H1 (cell line): ENCODE results near the gene TCEAL1. TPM values are rescaled to one million over a fixed set of nuclear protein-coding genes. Genes with fewer than 3 reads are reported as not detected.

Experiments
- CTCF ChIA-PET: fragments of 300-600 bp; sonication (Branson Sonifier 250); formaldehyde crosslinking; loops from one replicate; lab custom pipeline; 2021; ENCODE audit not compliant: partially characterized antibody; lab: Charles Lee
- POLR2A ChIA-PET: fragments of 300-600 bp; sonication (Branson Sonifier 250); formaldehyde crosslinking; loops from one replicate; lab custom pipeline; 2021; ENCODE audit warnings: inconsistent platforms; ENCODE audit not compliant: partially characterized antibody; lab: Charles Lee
- DNase-seq, 2 experiments: peaks; one replicate each; pipeline versions ENCODE4 v3.0.0 to v3.0.0-alpha.2; 2010 to 2022; ENCODE audit warnings: low spot score in 2 of 2, low read depth in 1 of 2, mixed read lengths in 1 of 2
- FAIRE-seq: peaks from 2 replicates; lab custom pipeline; 2011; peaks lifted over from hg19 to GRCh38; lab: Jason Lieb, UNC
- H2AFZ ChIP-seq: 2 replicates; pipeline ENCODE4 v1.8.1; 2012; ENCODE audit warnings: low read length, inconsistent platforms
- H2AK5ac ChIP-seq: 2 replicates; pipeline ENCODE4 v1.6.1; 2013; ENCODE audit warnings: low read depth, low read length
- H2BK120ac ChIP-seq: replicated peaks from 2 replicates; pipeline ENCODE3; 2013; ENCODE audit warnings: low read depth, low read length, inconsistent platforms
- H2BK12ac ChIP-seq: 2 replicates; pipeline ENCODE4 v1.6.1; 2013; ENCODE audit warnings: low read depth, low read length
- H2BK15ac ChIP-seq: 2 replicates; pipeline ENCODE4 v1.6.1; 2013; ENCODE audit warnings: low read length
- H2BK20ac ChIP-seq: 2 replicates; pipeline ENCODE4 v1.6.1; 2013; ENCODE audit warnings: low read length
- H2BK5ac ChIP-seq: 2 replicates; pipeline ENCODE4 v1.6.1; 2013; ENCODE audit warnings: low read depth, low read length
- H3K14ac ChIP-seq: 2 replicates; pipeline ENCODE4 v1.6.1; 2013; ENCODE audit warnings: inconsistent platforms; ENCODE audit not compliant: insufficient read length
- H3K18ac ChIP-seq: 2 replicates; pipeline ENCODE4 v1.6.1; 2013; ENCODE audit warnings: low read length; ENCODE audit errors: extremely low read depth
- H3K23ac ChIP-seq: 2 replicates; pipeline ENCODE4 v1.6.1; 2013; ENCODE audit warnings: inconsistent platforms; ENCODE audit not compliant: insufficient read length
- H3K23me2 ChIP-seq: 2 replicates; pipeline ENCODE4 v1.6.1; 2013; ENCODE audit warnings: low read depth, low read length
- H3K27ac ChIP-seq: 2 replicates; pipeline ENCODE4 v1.6.1; 2011; ENCODE audit warnings: low read depth, low read length, inconsistent platforms
- H3K27me3 ChIP-seq, 4 experiments: replicated peaks in 1 of 4; 1 replicate in 1 of 4; 2 replicates in 3 of 4; pipeline versions ENCODE4 v1.6.1 to v1.8.1; 2011 to 2013; ENCODE audit warnings: low read length in 3 of 4, mild to moderate bottlenecking in 3 of 4, inconsistent platforms in 2 of 4, mixed read lengths in 2 of 4, moderate library complexity in 1 of 4; ENCODE audit not compliant: control insufficient read depth in 3 of 4, insufficient read depth in 3 of 4; ENCODE audit errors: extremely low read depth in 1 of 4
- H3K36me3 ChIP-seq, 4 experiments: 2 replicates each; pipeline versions ENCODE4 v1.6.1 to v1.8.1; 2011 to 2013; ENCODE audit warnings: mild to moderate bottlenecking in 4 of 4, low read length in 3 of 4, moderate library complexity in 2 of 4, control low read depth in 1 of 4, inconsistent platforms in 1 of 4; ENCODE audit not compliant: insufficient read depth in 4 of 4, control insufficient read depth in 2 of 4
- H3K4ac ChIP-seq: replicated peaks from 2 replicates; pipeline ENCODE3; 2013; ENCODE audit warnings: low read length, low read depth, mixed read lengths, inconsistent platforms; ENCODE audit not compliant: insufficient read length
- H3K4me1 ChIP-seq, 4 experiments: replicated peaks in 1 of 4; 1 replicate in 1 of 4; 2 replicates in 3 of 4; pipeline versions ENCODE4 v1.6.1 to v1.8.1; 2011 to 2013; ENCODE audit warnings: low read length in 3 of 4, inconsistent platforms in 2 of 4, mixed read lengths in 1 of 4; ENCODE audit not compliant: insufficient read depth in 4 of 4, control insufficient read depth in 3 of 4
- H3K4me2 ChIP-seq, 2 experiments: 2 replicates each; pipeline versions ENCODE4 v1.6.1 to v1.8.1; 2011 to 2013; ENCODE audit warnings: low read depth in 2 of 2, low read length in 2 of 2, control low read depth in 1 of 2, inconsistent platforms in 1 of 2, mild to moderate bottlenecking in 1 of 2; ENCODE audit not compliant: insufficient read depth in 1 of 2
- H3K4me3 ChIP-seq, 4 experiments: fragments of 200-600, 300-600 bp in 1 of 4; sonication (generic), shearing (Covaris generic), sonication (Bioruptor Twin) in 1 of 4; 2 replicates each; pipeline versions ENCODE4 v1.5.1 to v1.8.1; 2011 to 2016; ENCODE audit warnings: low read length in 4 of 4, low read depth in 3 of 4, control low read depth in 2 of 4, inconsistent platforms in 2 of 4, mild to moderate bottlenecking in 2 of 4, mixed read lengths in 1 of 4, moderate library complexity in 1 of 4; ENCODE audit not compliant: insufficient read depth in 2 of 4; ENCODE audit errors: extremely low read depth in 1 of 4
- H3K56ac ChIP-seq: replicated peaks from 2 replicates; pipeline ENCODE3; 2013; ENCODE audit warnings: low read depth, mild to moderate bottlenecking, mixed read lengths, low read length, inconsistent platforms; ENCODE audit not compliant: insufficient read length
- H3K79me1 ChIP-seq: 2 replicates; pipeline ENCODE4 v1.6.1; 2013; ENCODE audit warnings: low read depth, low read length, control low read depth
- H3K79me2 ChIP-seq, 2 experiments: 2 replicates each; pipeline versions ENCODE4 v1.6.1 to v1.8.1; 2012 to 2013; ENCODE audit warnings: low read length in 2 of 2, mild to moderate bottlenecking in 2 of 2, inconsistent platforms in 1 of 2; ENCODE audit not compliant: insufficient read depth in 2 of 2, control insufficient read depth in 1 of 2
- H3K9ac ChIP-seq, 4 experiments: replicated peaks in 1 of 4; 1 replicate in 1 of 4; 2 replicates in 3 of 4; pipeline versions ENCODE4 v1.6.1 to v1.8.1; 2011 to 2013; ENCODE audit warnings: low read depth in 3 of 4, low read length in 3 of 4, control low read depth in 2 of 4, mild to moderate bottlenecking in 2 of 4, moderate library complexity in 2 of 4, inconsistent platforms in 1 of 4; ENCODE audit errors: extremely low read depth in 1 of 4
- H3K9me3 ChIP-seq, 2 experiments: 2 replicates each; pipeline versions ENCODE4 v1.6.1 to v1.8.1; 2012 to 2013; ENCODE audit warnings: mild to moderate bottlenecking in 2 of 2, moderate library complexity in 2 of 2, control low read depth in 1 of 2, inconsistent platforms in 1 of 2, low read depth in 1 of 2, low read length in 1 of 2, mixed read lengths in 1 of 2; ENCODE audit not compliant: insufficient read depth in 2 of 2
- H4K20me1 ChIP-seq, 2 experiments: replicated peaks in 1 of 2; 2 replicates each; pipeline versions ENCODE3 to v1.8.1; 2011 to 2013; ENCODE audit warnings: inconsistent platforms in 2 of 2, low read length in 2 of 2, mild to moderate bottlenecking in 1 of 2; ENCODE audit not compliant: insufficient read depth in 2 of 2, control insufficient read depth in 1 of 2
- H4K5ac ChIP-seq: 2 replicates; pipeline ENCODE4 v1.6.1; 2013; ENCODE audit warnings: low read length, low read depth, mixed read lengths, inconsistent platforms; ENCODE audit not compliant: insufficient read length
- H4K8ac ChIP-seq: 2 replicates; pipeline ENCODE4 v1.8.0; 2013; ENCODE audit warnings: mild to moderate bottlenecking, moderate library complexity, low read length, inconsistent platforms; ENCODE audit not compliant: insufficient read depth; ENCODE audit errors: extremely low read depth
- H4K91ac ChIP-seq: replicated peaks from 2 replicates; pipeline ENCODE3; 2013; ENCODE audit warnings: low read length, mixed read lengths, inconsistent platforms; ENCODE audit not compliant: insufficient read length
- ASH2L ChIP-seq: fragments of 200-600, 300-600 bp; sonication (generic); IDR thresholded peaks from one replicate; pipeline ENCODE4 v1.7.1; 2017; ENCODE audit warnings: low read length
- BACH1 ChIP-seq: IDR thresholded peaks from 2 replicates; pipeline ENCODE4 v1.6.1; 2012; ENCODE audit warnings: low read length, improper control_type of control experiment
- JUN ChIP-seq: IDR thresholded peaks from 2 replicates; pipeline ENCODE4 v1.6.1; 2011; ENCODE audit warnings: low read depth, mild to moderate bottlenecking, improper control_type of control experiment, low read length
- KDM5A ChIP-seq: fragments of 200-600 bp; IDR thresholded peaks from 2 replicates; pipeline ENCODE4 v1.7.1; 2012; ENCODE audit warnings: mild to moderate bottlenecking, low read length, inconsistent platforms, mixed read lengths
- NANOG ChIP-seq: IDR thresholded peaks from 2 replicates; pipeline ENCODE4 v1.6.1; 2011; ENCODE audit warnings: low read length, low read depth, mild to moderate bottlenecking, inconsistent platforms; ENCODE audit not compliant: insufficient read depth, poor library complexity, severe bottlenecking
- NRF1 ChIP-seq: IDR thresholded peaks from 2 replicates; pipeline ENCODE4 v1.6.1; 2011; ENCODE audit warnings: mild to moderate bottlenecking, low read depth, low read length, improper control_type of control experiment
- POLR2A ChIP-seq, 2 experiments: IDR thresholded peaks; 1 replicate in 1 of 2; 2 replicates in 1 of 2; pipeline ENCODE4 v1.6.1; 2011; ENCODE audit warnings: low read depth in 2 of 2, low read length in 2 of 2, mild to moderate bottlenecking in 2 of 2; ENCODE audit errors: control extremely low read depth in 1 of 2
- POU5F1 ChIP-seq: IDR thresholded peaks from 2 replicates; pipeline ENCODE4 v1.6.1; 2011; ENCODE audit warnings: low read depth, mild to moderate bottlenecking, low read length, moderate library complexity
- RAD21 ChIP-seq, 2 experiments: IDR thresholded peaks in 1 of 2; conservative IDR thresholded peaks in 1 of 2; 2 replicates each; pipeline ENCODE4 v1.6.1; 2011; ENCODE audit warnings: low read depth in 2 of 2, low read length in 2 of 2, improper control_type of control experiment in 1 of 2, inconsistent platforms in 1 of 2, mild to moderate bottlenecking in 1 of 2, moderate library complexity in 1 of 2
- SAP30 ChIP-seq: fragments of 300-600 bp; sonication (generic); IDR thresholded peaks from 2 replicates; pipeline ENCODE4 v1.7.1; 2012; ENCODE audit warnings: low read length, moderate library complexity, mild to moderate bottlenecking, inconsistent platforms; ENCODE audit not compliant: insufficient read depth, insufficient replicate concordance
- SP1 ChIP-seq: IDR thresholded peaks from 2 replicates; pipeline ENCODE4 v1.6.1; 2011; ENCODE audit warnings: low read depth, low read length
- SRF ChIP-seq: IDR thresholded peaks from 2 replicates; pipeline ENCODE4 v1.6.1; 2011; ENCODE audit warnings: mild to moderate bottlenecking, low read depth, low read length, moderate library complexity
- WGBS, 2 experiments: shearing (Covaris generic) in 1 of 2; methylation state at CpG; one replicate each; pipeline versions ENCODE4 v1.1.6 to v1.1.7; 2013 to 2015; ENCODE audit warnings: low lambda C conversion rate in 2 of 2, mixed read lengths in 2 of 2, inconsistent platforms in 1 of 2, low coverage in 1 of 2, missing lambda C conversion rate in 1 of 2; ENCODE audit not compliant: insufficient replicate concordance in 2 of 2, insufficient coverage in 1 of 2, insufficient read length in 1 of 2; ENCODE audit errors: extremely low coverage in 1 of 2, missing lambda C conversion rate in 1 of 2; 5-methylcytosine and 5-hydroxymethylcytosine counted together
- polyA plus RNA-seq, 7 experiments: library from polyadenylated mRNA; depleted of rRNA in 3 of 7; stranded (reverse) in 5 of 7; unstranded in 2 of 7; fragments of >200 nt in 5 of 7; fragments of 200-250 nt in 2 of 7; gene quantifications; 1 replicate in 5 of 7; 2 replicates in 1 of 7; 4 replicates in 1 of 7; pipeline versions ENCODE4 v1.2.1 to v1.2.3, GENCODE V29; 2011 to 2013; ENCODE audit warnings: missing spikeins in 2 of 7, mixed read lengths in 2 of 7
- total RNA-seq: library from RNA; stranded (reverse); fragmentation: NEBNext Ultra II Directional; extraction: Animal tissue kit (Norgen Biotek cat#: 25700); gene quantifications from 2 replicates; pipeline ENCODE4 v1.2.1, GENCODE V29; 2021

TCEAL1 gene
- total and polyA plus RNA-seq, 2 of the 8 experiments (the other 6 are each of a cell fraction or from before 2014, with no cell fraction given): 3.9 to 4.1 TPM

- 0 out of 2 replicates have a peak, but pooled peaks cover 5% of the 10 kb centered on the region for H3K23me2 ChIP-seq
- H3K4me3 ChIP-seq: peak overlapping the region; percentile 44 to 92 (median 70)
- peak overlapping the region; percentile 55; the same call in 1 of the 2 replicates for H3K27ac ChIP-seq
- TF ChIP-seq SRF (no peak), NANOG (no peak), NRF1 (no peak), BACH1 (no peak), POLR2A (IDR thresholded peaks at IDR 0.05; ENCODE audit: control extremely low read depth in 1 of 2, low read depth in 2 of 2, low read length in 2 of 2) (no peak; a peak in 2 of 3 replicates), SAP30 (peak; percentile 15), RAD21 (IDR thresholded peaks at IDR 0.05 in 1 of 2, conservative IDR thresholded peaks at IDR 0.05 in 1 of 2; ENCODE audit: low read depth in 2 of 2, low read length in 2 of 2) (peak; percentile 30 to 35; a peak in 2 of 4 replicates), ASH2L (peak; percentile 51), KDM5A (no peak), JUN (no peak), POU5F1 (no peak), SP1 (no peak)
Observed at GRCh38 chrX:103629318-103630170, 769 bp downstream of the TCEAL1 start.

More at GRCh38 chrX:103629318-103630170, 769 bp downstream of the TCEAL1 start:
- H3K23ac ChIP-seq: no peak overlapping the region
- H3K9me3 ChIP-seq: no peaks in the 10 kb centered on the region
- no peaks in the 10 kb centered on the region for H4K20me1 ChIP-seq
- peak overlapping the region; percentile 66 to 92 for H3K4me2 ChIP-seq
- H3K79me1 ChIP-seq: no peaks in the 10 kb centered on the region
- no peaks in the 10 kb centered on the region for H3K36me3 ChIP-seq
- H3K56ac ChIP-seq: peak overlapping the region; percentile 92
- H3K14ac ChIP-seq: no peak overlapping the region
- H4K91ac ChIP-seq: no peak overlapping the region
- no peak overlapping the region for H2AK5ac ChIP-seq
- H3K4me1 ChIP-seq: no peaks in the 10 kb centered on the region
- no peak for FAIRE-seq
- H2BK5ac ChIP-seq: no peak overlapping the region; the same call in 1 of the 2 replicates
- H2BK120ac ChIP-seq: no peak overlapping the region
- no peak overlapping the region for H2BK20ac ChIP-seq
- no peak overlapping the region for H2BK12ac ChIP-seq
- peak in 1 of 2 experiments; percentile 67 for DNase-seq
- CTCF ChIA-PET: interaction anchor here (0.7 to 1.9 kb wide), 11 partner anchors 12 to 143 kb away, joined by 3 to 8 read pairs (median 5); no protein-coding TSS in a partner anchor
- H3K9ac ChIP-seq: peak overlapping the region in 2 of 4 experiments; percentile 14 to 65; a peak in 4 of 7 replicates
- H4K8ac ChIP-seq: no peak overlapping the region
- H3K4ac ChIP-seq: no peak overlapping the region
- POLR2A ChIA-PET: interaction anchor here (0.8 to 1.7 kb wide), 7 partner anchors 10 to 56 kb away, joined by 3 to 7 read pairs (median 3); no protein-coding TSS in a partner anchor
- H2AFZ ChIP-seq: peak overlapping the region; percentile 49
- H3K18ac ChIP-seq: peak overlapping the region; percentile 60
- H4K5ac ChIP-seq: peak overlapping the region; percentile 97
- H2BK15ac ChIP-seq: no peak overlapping the region
- no peaks in the 10 kb centered on the region for H3K79me2 ChIP-seq
- WGBS, 2 experiments: 3% methylated on average over 20 of the region's 49 CpGs; no CpG with 5 or more reads in 1 of the 2 experiments
- no peaks in the 10 kb centered on the region for H3K27me3 ChIP-seq
